HTR-8/SVneo (cell line): Measurements from ENCODE around the gene FAM120A.

Source experiments
- DNase-seq: peaks from one replicate; pipeline ENCODE4 v3.0.0; 2011; ENCODE audit warnings: low spot score, mixed read lengths; ENCODE audit not compliant: insufficient read length
- FAIRE-seq: peaks from 2 replicates; lab custom pipeline; 2011; peaks lifted over from hg19 to GRCh38; lab: Jason Lieb, UNC

FAM120A gene

DNA sequence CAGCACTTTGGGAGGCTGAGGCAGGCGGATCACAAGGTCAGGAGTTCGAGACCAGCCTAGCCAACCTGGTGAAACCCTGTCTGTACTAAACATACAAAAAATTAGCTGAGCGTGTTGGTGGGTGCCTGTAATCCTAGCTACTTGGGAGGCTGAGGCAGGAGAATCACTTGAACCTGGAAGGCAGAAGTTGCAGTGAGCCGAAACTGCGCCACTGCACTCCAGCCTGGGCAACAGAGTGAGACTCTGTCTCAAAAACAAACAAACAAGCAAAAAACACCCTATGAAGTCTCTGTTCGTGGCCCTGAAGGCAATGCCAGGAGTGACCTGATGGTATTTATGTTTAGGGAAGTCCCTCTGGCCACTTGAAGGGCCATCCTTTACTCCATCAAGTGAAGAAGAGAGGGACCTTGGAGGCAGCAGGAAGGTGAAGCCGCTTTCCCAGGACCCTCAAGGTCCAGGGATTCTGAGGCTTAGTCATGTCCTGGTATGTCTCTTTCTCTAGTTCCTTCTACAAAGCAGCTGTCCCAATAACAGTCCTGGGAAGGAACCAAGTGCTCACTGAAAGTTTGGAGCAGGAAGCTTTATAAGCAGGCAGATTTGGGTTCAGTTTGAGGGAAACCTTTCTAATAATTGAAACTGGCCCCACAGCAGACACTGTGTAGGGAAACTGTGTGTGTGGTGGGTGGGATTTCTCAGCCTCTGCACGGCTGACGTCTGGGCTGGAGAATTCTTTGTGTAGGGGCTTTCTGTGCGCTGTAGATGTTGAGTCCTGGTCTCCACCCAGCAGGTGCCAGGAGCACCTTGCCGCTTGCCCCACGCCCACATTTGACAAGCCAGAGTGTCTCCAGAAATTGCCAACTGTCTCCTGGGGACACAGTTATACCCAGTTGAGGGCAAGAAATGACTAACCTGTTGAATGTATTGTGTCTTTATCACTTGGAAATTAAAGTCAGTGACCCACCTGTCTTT, 137.4 kb downstream of the FAM120A start:
- no peak for DNase-seq
- no peak for FAIRE-seq

- DNase-seq (no peak), FAIRE-seq (no peak)
Observed at GRCh38 chr9:93589688-93590087, 138.2 kb downstream of the FAM120A start.

DNA sequence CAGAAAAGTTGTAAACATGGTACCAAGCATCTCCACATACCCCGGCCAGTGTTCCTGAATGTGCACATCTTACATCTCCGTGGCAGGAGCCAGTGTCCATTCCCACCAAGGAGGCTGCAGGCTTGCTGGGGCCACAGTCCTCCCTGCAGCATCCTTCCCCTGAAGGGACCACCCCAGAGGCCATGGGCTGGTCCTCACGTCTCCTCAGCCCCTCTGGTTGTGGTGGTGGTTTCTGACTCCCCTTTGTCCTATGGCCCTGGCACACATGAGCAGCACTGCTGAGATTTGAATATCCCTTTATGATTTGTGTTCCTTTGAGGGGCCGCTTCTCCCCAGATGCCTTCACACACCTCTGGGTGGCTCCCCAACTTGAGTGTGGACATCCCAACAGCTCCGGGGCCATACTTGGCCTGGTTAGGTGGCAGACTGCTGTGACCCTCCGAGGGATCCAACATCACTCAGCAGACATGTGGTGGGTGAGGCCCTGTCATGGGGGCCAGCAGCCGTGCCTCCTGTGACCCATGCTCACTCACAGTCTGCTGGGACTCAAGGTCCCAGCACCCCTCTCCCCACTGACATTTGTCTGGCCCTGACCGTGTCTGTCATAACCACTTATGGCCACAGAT, 139.2 kb downstream of the FAM120A start:
- FAIRE-seq (no peak), DNase-seq (no peak)

GRCh38 chr9:93591301-93592007, 140.0 kb downstream of the FAM120A start:
- FAIRE-seq (no peak), DNase-seq (no peak)

GRCh38 chr9:93592008-93592642, 140.6 kb downstream of the FAM120A start:
- DNase-seq (no peak), FAIRE-seq (no peak)

- no peak for DNase-seq
- no peak for FAIRE-seq
Observed at GRCh38 chr9:93592643-93593021, 141.1 kb downstream of the FAM120A start.

DNA sequence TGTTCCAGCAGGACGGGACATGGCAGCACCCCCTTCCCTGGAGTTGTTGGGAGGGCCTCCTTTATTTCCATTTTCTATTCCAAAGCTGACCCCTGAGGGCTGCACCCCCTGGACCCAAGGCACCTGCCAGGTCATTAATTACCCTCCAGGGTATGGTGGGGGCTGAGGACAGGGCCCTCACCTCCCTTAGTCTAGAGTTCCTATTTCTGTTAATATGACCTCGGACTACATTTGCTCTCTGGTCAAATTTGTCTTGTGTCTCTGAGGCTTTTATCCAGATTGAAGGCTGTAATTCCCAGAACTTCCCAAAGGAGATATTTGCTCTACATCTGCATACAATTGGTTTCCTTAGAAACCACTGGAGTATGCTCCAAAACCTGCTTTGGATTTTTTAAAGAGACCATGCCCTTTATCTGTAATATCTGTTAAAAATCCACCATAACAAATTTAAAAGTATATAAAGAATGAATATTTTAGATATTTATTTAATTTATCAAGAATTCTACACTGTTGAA, 141.7 kb downstream of the FAM120A start:
- FAIRE-seq = no peak
- DNase-seq = no peak

GRCh38 chr9:93594041-93594756, 142.7 kb downstream of the FAM120A start:
- FAIRE-seq (no peak), DNase-seq (no peak)

GRCh38 chr9:93595461-93595860, 144.0 kb downstream of the FAM120A start:
- DNase-seq (no peak), FAIRE-seq (no peak)

GRCh38 chr9:93595861-93596365, 144.4 kb downstream of the FAM120A start:
- no peak for FAIRE-seq
- no peak for DNase-seq

DNA sequence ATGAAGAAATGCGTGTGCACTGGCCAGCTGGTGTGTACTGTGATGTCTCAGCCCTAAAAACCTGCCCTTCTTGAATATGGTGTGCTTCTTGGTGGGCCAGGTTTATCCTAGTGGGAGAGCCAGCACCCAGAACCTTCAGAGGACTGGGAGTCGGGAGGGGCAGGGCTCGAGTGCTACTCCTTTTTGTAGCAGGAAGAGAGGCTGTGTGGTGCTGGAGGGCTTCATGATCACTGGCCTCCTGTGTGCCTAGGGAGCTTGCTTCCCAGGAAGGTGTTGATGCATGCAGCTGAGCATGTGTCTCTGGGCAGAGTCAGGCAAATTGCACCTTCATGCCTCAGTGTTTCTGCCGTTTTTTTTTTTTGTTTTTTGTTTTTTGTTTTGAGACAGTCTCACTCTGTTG, 144.9 kb downstream of the FAM120A start:
- DNase-seq = no peak
- FAIRE-seq = no peak

GRCh38 chr9:93597142-93597706, 145.7 kb downstream of the FAM120A start:
- FAIRE-seq = no peak
- no peak for DNase-seq

DNA sequence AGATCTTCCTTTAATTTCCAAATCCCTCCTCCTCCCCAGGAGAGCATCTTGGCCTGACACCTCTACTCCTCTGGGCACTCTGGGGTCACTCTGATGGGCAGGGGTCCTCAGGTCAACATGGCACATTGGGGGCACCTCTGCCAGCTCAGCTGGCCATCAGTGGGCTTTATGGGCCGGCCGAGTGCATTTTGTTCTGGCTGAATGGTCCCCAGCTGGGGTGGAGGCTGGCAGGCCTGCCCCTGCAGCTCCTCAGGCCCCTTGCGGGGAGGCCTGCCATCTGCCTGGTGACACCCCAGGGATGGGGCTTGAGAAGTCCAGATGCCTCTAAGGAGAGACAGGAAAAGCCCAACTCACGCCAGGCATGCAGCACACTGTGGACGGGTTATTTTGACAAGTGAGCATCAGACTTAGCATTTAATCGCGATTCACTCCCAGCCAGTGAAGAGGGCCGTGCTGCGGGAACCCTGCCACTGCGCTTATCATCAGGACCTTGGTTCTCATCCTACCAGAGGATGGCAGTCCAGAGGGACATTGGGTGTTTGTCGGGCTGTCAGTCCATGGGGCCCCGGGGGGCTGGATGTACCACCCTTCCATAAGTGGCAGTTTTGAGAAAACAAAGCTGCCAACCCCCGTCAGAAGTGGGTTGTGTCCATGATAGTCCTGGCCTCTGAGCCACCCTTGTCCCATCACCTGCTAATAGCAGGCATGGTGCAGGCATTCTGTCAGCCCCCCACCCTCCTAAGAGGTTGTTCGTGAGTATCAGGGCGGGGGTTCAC, 146.6 kb downstream of the FAM120A start:
- FAIRE-seq (no peak), DNase-seq (no peak)

GRCh38 chr9:93598647-93599241, 147.3 kb downstream of the FAM120A start:
- DNase-seq = no peak
- FAIRE-seq = no peak

DNA sequence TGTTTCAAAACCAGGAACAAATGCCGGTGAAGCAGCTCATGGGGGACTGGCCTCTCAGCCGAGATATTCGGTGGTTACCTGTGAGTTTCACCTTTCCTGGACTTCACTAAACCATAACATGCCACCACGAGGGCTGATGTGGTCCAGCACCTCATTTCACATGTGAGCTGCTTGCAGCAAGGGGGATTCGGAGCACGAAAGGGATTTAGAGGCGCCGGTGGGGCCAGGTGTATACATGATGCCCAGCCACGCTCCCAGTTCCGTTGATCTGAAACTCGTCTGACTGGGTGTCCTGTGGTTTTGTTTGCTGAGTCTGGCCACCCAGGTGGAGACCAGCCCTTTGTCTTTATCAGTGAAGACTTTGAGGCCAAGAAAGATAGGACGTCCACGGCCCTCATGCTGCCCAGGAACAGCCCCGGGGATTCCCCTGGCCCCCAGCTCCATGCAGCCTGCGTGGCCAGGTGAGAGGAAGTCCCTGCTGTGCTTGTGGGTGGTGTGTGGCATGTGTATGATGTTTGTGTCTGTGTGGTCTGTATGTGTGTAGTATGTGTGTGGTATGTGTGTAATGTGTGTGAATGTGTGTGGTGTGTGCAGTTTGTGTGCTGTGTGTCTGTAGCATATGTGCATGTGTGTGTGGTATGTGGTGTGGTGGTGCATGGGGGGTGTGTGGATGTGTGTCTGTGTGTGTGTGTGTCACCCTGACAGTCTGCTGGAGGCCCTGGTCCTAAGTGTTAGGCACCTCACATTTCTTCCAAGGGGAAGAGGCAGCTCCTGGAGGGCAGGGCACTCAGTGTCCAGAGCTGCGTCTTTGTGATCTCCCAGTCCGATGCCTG, 148.3 kb downstream of the FAM120A start:
- FAIRE-seq (peak; percentile 72), DNase-seq (no peak)

- no peak for FAIRE-seq
- DNase-seq = no peak
Observed at GRCh38 chr9:93600504-93600903, 149.0 kb downstream of the FAM120A start.

DNA sequence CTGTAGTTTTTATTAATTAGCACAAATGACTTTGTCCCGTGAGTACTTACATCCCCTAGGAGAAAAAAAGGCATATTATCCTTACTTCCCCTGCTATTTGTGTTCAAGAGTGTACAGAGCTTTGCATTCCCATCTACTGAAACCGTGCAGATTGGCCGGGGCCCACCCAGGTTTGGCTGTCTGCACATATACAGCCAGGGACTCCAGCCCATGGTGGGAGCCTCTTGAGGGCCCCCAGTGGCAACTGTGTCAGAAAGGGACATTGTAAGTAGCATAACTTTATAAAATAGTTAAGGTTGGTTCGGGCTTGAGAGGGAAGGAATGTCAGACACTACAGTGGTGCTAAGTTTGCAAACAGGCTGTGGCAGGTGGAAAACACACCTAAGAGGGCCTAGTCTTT, 149.6 kb downstream of the FAM120A start:
- DNase-seq (no peak), FAIRE-seq (no peak)
